CD4-positive, alpha-beta memory T cell (primary cell): Measurements from ENCODE around the gene SYCP2. TPM values are rescaled to one million over a fixed set of nuclear protein-coding genes. Genes with fewer than 3 reads are reported as not detected.

ENCODE experiments used
- CTCF ChIA-PET: fragments of 350-600 bp; sonication (Branson Sonifier 250); formaldehyde crosslinking; loops from one replicate; lab custom pipeline; 2021; ENCODE audit warnings: inconsistent platforms; ENCODE audit not compliant: partially characterized antibody; lab: Charles Lee
- POLR2A ChIA-PET: fragments of 350-600 bp; sonication (Branson Sonifier 250); formaldehyde crosslinking; loops from one replicate; lab custom pipeline; 2021; ENCODE audit not compliant: partially characterized antibody; lab: Charles Lee
- DNase-seq, 5 donors: peaks; one replicate each; pipeline versions ENCODE4 v3.0.0 to v3.0.0-alpha.2; 2020 to 2022; ENCODE audit warnings: mixed read lengths in 1 of 5
- H3K27ac ChIP-seq: one replicate; pipeline ENCODE4 v1.7.0; 2013; ENCODE audit warnings: low read depth, low read length
- H3K27me3 ChIP-seq: 2 replicates; pipeline ENCODE4 v1.7.0; 2013; ENCODE audit warnings: mild to moderate bottlenecking, low read length, moderate library complexity; ENCODE audit not compliant: insufficient read depth
- H3K36me3 ChIP-seq: 2 replicates; pipeline ENCODE4 v1.7.0; 2013; ENCODE audit warnings: mild to moderate bottlenecking, low read length, moderate library complexity; ENCODE audit not compliant: insufficient read depth
- H3K4me1 ChIP-seq: 2 replicates; pipeline ENCODE4 v1.7.0; 2013; ENCODE audit warnings: mild to moderate bottlenecking, low read length, moderate library complexity; ENCODE audit not compliant: insufficient read depth
- H3K4me3 ChIP-seq, 2 donors: one replicate each; pipeline ENCODE4 v1.7.0; 2013; ENCODE audit warnings: low read length in 2 of 2, mild to moderate bottlenecking in 1 of 2
- H3K9me3 ChIP-seq, 2 donors: one replicate each; pipeline ENCODE4 v1.7.0; 2013; ENCODE audit warnings: low read length in 2 of 2, control low read depth in 1 of 2; ENCODE audit not compliant: control insufficient read depth in 1 of 2
- H3K27ac Mint-ChIP-seq, 7 donors: one replicate each; pipeline ENCODE4 v1.8.0; 2020 to 2021; ENCODE audit warnings: mixed read lengths in 7 of 7, mild to moderate bottlenecking in 6 of 7, inconsistent platforms in 3 of 7, moderate library complexity in 3 of 7
- H3K27me3 Mint-ChIP-seq, 2 donors: one replicate each; pipeline ENCODE4 v1.8.0; 2020 to 2021; ENCODE audit warnings: mixed read lengths in 2 of 2
- H3K36me3 Mint-ChIP-seq, 2 donors: one replicate each; pipeline ENCODE4 v1.8.0; 2020 to 2021; ENCODE audit warnings: mixed read lengths in 2 of 2, inconsistent platforms in 1 of 2, mild to moderate bottlenecking in 1 of 2
- H3K4me1 Mint-ChIP-seq, 4 donors: one replicate each; pipeline ENCODE4 v1.8.0; 2020 to 2021; ENCODE audit warnings: mixed read lengths in 4 of 4, mild to moderate bottlenecking in 1 of 4
- H3K4me3 Mint-ChIP-seq, 8 donors: one replicate each; pipeline ENCODE4 v1.8.0; 2020 to 2021; ENCODE audit warnings: mixed read lengths in 8 of 8, mild to moderate bottlenecking in 7 of 8, moderate library complexity in 6 of 8, inconsistent platforms in 3 of 8
- H3K9me3 Mint-ChIP-seq, 8 donors: one replicate each; pipeline ENCODE4 v1.8.0; 2020 to 2021; ENCODE audit warnings: mixed read lengths in 8 of 8, mild to moderate bottlenecking in 5 of 8, inconsistent platforms in 3 of 8, moderate library complexity in 1 of 8
- intact Hi-C: fragments of 100-400 bp; cut with micrococcal nuclease; formaldehyde crosslinking; loops from one replicate; pipeline ENCODE4 v1.15.1; 2023
- polyA plus RNA-seq, 2 donors: library from polyadenylated mRNA; unstranded; fragments of 300-500 nt; fragmentation: Illumina TruSeq; gene quantifications; one replicate each; pipeline ENCODE4 v1.2.3, GENCODE V29; 2021
- total RNA-seq, 2 experiments: library from RNA; stranded (reverse); gene quantifications; one replicate each; pipeline ENCODE4 v1.2.3, GENCODE V29; 2021

The SYCP2 gene
- total and polyA plus RNA-seq, 4 experiments from 2014 or later: 0.91 to 5.4 (median 2.8) TPM

DNA sequence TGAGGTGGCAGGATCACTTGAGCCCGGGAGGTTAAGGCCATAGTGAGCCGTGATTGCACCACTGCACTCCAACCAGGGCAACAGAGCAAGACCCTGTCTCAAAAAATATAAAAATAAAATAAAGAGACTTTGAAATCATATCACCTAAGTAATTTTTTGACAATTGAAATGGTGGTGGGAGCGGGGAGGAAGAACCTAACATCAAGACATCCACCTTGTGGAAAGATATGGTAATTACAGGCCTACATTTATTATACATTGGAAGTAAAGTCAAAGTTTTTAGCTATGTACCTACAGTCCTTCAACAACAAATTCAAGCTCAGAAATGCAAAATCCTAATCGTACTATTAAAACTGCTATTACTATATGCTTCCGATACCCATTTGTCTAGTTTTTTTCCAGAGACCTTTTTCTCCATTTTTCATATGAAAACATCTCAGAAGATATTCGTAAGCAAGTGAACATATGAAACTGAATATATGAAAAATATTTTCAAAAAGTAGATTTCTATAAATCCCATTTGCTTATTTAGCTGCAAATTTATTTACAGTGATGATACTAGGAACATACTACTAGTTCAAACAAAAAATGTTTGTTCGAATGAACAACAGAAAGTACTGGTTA lies 83.3 kb downstream of the SYCP2 start:
- Histone ChIP-seq H3K4me3 (no peak overlapping the region), H3K9me3 (no peaks in the 10 kb centered on the region), H3K36me3 (no peaks in the 10 kb centered on the region), H3K4me1 (no peaks in the 10 kb centered on the region), H3K27me3 (no peaks in the 10 kb centered on the region), H3K27ac (no peak overlapping the region)
- no peaks in the 10 kb centered on the region for H3K4me1 Mint-ChIP-seq
- no peak overlapping the region for H3K27ac Mint-ChIP-seq
- H3K4me3 Mint-ChIP-seq: no peak overlapping the region
- intact Hi-C loops: no loop called here
- H3K9me3 Mint-ChIP-seq: no peaks in the 10 kb centered on the region
- ChIA-PET CTCF (interaction anchor here (1.6 to 3.1 kb wide), 2 partner anchors 9 to 29 kb away, joined by 4 to 8 read pairs; no protein-coding TSS in a partner anchor), POLR2A (no interaction called here)
- H3K36me3 Mint-ChIP-seq: no peaks in the 10 kb centered on the region
- H3K27me3 Mint-ChIP-seq: no peaks in the 10 kb centered on the region
- peak in 2 of 5 donors; percentile 3 to 4 for DNase-seq

GRCh38 chr20:59848182-59848581 lies 85.3 kb downstream of the SYCP2 start:
- H3K27me3 ChIP-seq: no peaks in the 10 kb centered on the region
- Mint-ChIP-seq H3K27me3 (no peaks in the 10 kb centered on the region), H3K4me3 (no peak overlapping the region), H3K27ac (no peak overlapping the region), H3K36me3 (no peaks in the 10 kb centered on the region), H3K4me1 (no peaks in the 10 kb centered on the region), H3K9me3 (no peaks in the 10 kb centered on the region)
- H3K4me3 ChIP-seq: no peak overlapping the region
- DNase-seq: no peak
- POLR2A ChIA-PET: no interaction called here
- no peaks in the 10 kb centered on the region for H3K9me3 ChIP-seq
- CTCF ChIA-PET: no interaction called here
- intact Hi-C loops: no loop called here
- no peak overlapping the region for H3K27ac ChIP-seq
- no peaks in the 10 kb centered on the region for H3K4me1 ChIP-seq
- no peaks in the 10 kb centered on the region for H3K36me3 ChIP-seq

GRCh38 chr20:59845472-59845871 lies 88.0 kb downstream of the SYCP2 start:
- Histone ChIP-seq H3K4me3 (no peak overlapping the region), H3K4me1 (no peaks in the 10 kb centered on the region), H3K27me3 (no peaks in the 10 kb centered on the region), H3K36me3 (no peaks in the 10 kb centered on the region), H3K9me3 (no peaks in the 10 kb centered on the region), H3K27ac (no peak overlapping the region)
- Mint-ChIP-seq H3K27ac (no peak overlapping the region), H3K4me3 (no peak overlapping the region), H3K27me3 (peaks cover 0 to 1% of the 10 kb centered on the region in 2 donors), H3K4me1 (no peaks in the 10 kb centered on the region), H3K9me3 (no peaks in the 10 kb centered on the region), H3K36me3 (no peaks in the 10 kb centered on the region)
- CTCF ChIA-PET: no interaction called here
- no peak for DNase-seq
- POLR2A ChIA-PET: no interaction called here
- intact Hi-C loops: no loop called here

DNA sequence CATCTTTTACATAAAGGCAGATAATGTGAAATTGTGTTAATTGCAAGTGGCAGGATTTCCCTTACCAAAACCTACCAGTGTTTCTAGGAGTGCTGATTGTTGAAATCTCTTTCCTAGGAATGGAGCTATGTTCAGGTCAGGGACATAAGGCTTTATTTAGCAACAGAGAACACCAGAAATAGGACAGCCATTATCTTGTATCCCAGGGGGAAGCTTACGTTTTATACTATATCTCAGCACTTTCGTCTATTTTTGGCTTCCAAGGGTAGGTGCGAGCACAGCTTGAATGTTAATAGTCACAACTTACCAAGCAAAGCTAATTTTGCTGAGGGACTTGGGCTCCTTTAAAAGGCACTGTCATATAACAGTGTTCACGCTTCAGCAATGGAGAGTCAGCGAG lies 94.0 kb downstream of the SYCP2 start:
- no peak for DNase-seq
- Histone ChIP-seq H3K4me3 (no peak overlapping the region), H3K27me3 (no peaks in the 10 kb centered on the region), H3K27ac (no peak overlapping the region), H3K36me3 (no peaks in the 10 kb centered on the region), H3K4me1 (no peaks in the 10 kb centered on the region), H3K9me3 (no peaks in the 10 kb centered on the region)
- no peak overlapping the region for H3K4me3 Mint-ChIP-seq
- H3K27ac Mint-ChIP-seq: no peak overlapping the region
- intact Hi-C loops: no loop called here
- no peaks in the 10 kb centered on the region for H3K9me3 Mint-ChIP-seq
- POLR2A ChIA-PET: no interaction called here
- peaks cover 7 to 25% of the 10 kb centered on the region in 2 donors for H3K27me3 Mint-ChIP-seq
- peaks cover 0 to 4% (median 0%) of the 10 kb centered on the region in 4 donors for H3K4me1 Mint-ChIP-seq
- CTCF ChIA-PET: interaction anchor here (1.2 kb wide), 1 partner anchor 13 kb away, joined by 3 read pairs; no protein-coding TSS in a partner anchor
- H3K36me3 Mint-ChIP-seq: no peaks in the 10 kb centered on the region

- CTCF ChIA-PET: no interaction called here
- POLR2A ChIA-PET: no interaction called here
Observed at GRCh38 chr20:59837623-59838394, 95.6 kb downstream of the SYCP2 start.

DNA sequence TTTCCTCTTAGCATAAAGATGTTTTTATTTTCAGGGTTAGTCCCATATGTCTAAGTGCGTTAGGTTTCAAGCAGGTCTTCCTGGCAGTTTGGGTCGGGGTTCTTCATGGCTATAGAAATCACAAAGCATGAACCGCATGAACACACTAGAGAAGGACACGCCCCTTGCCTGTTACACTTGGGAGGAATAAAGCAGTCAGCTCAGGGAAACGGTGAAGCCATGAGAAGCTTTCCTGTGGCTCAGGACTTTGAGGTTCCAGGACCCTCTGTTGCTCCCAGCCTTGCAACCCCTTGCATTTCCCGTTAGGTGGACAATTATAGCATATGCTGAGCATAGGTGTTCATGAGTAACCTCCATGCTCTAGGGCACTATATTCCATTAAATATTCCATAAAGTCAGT lies 96.7 kb downstream of the SYCP2 start:
- intact Hi-C loops: no loop called here
- Mint-ChIP-seq H3K4me1 (peaks cover 0 to 4% (median 0%) of the 10 kb centered on the region in 4 donors), H3K4me3 (no peak overlapping the region), H3K9me3 (no peaks in the 10 kb centered on the region), H3K36me3 (no peaks in the 10 kb centered on the region), H3K27ac (no peak overlapping the region), H3K27me3 (peaks cover 16 to 30% of the 10 kb centered on the region in 2 donors)
- CTCF ChIA-PET: no interaction called here
- Histone ChIP-seq H3K9me3 (no peaks in the 10 kb centered on the region), H3K36me3 (no peaks in the 10 kb centered on the region), H3K4me1 (no peaks in the 10 kb centered on the region), H3K27me3 (no peaks in the 10 kb centered on the region), H3K4me3 (no peak overlapping the region), H3K27ac (no peak overlapping the region)
- DNase-seq: no peak
- POLR2A ChIA-PET: no interaction called here

More at GRCh38 chr20:59837623-59838394, 95.6 kb downstream of the SYCP2 start:
- H3K9me3 ChIP-seq: no peaks in the 10 kb centered on the region
- Mint-ChIP-seq H3K27ac (no peak overlapping the region), H3K9me3 (no peaks in the 10 kb centered on the region), H3K36me3 (no peaks in the 10 kb centered on the region), H3K4me3 (no peak overlapping the region), H3K27me3 (peaks cover 16 to 30% of the 10 kb centered on the region in 2 donors), H3K4me1 (peaks cover 0 to 4% (median 0%) of the 10 kb centered on the region in 4 donors)
- intact Hi-C loops: no loop called here
- no peaks in the 10 kb centered on the region for H3K36me3 ChIP-seq
- no peak for DNase-seq
- H3K27ac ChIP-seq: no peak overlapping the region
- H3K27me3 ChIP-seq: no peaks in the 10 kb centered on the region
- no peaks in the 10 kb centered on the region for H3K4me1 ChIP-seq
- no peak overlapping the region for H3K4me3 ChIP-seq

GRCh38 chr20:59835448-59836395 lies 97.7 kb downstream of the SYCP2 start:
- Mint-ChIP-seq H3K4me1 (peaks cover 0 to 4% (median 0%) of the 10 kb centered on the region in 4 donors), H3K27ac (no peak overlapping the region), H3K36me3 (no peaks in the 10 kb centered on the region), H3K27me3 (peaks cover 16 to 29% of the 10 kb centered on the region in 2 donors), H3K4me3 (peak overlapping the region in 1 of 8 donors; percentile 52), H3K9me3 (no peaks in the 10 kb centered on the region)
- no peaks in the 10 kb centered on the region for H3K27me3 ChIP-seq
- H3K4me3 ChIP-seq: no peak overlapping the region
- CTCF ChIA-PET: no interaction called here
- H3K36me3 ChIP-seq: no peaks in the 10 kb centered on the region
- H3K4me1 ChIP-seq: no peaks in the 10 kb centered on the region
- intact Hi-C loops: no loop called here
- H3K27ac ChIP-seq: no peak overlapping the region
- DNase-seq: no peak
- POLR2A ChIA-PET: no interaction called here
- H3K9me3 ChIP-seq: no peaks in the 10 kb centered on the region
